ENCODE data around the gene PTPRN2.

DNA sequence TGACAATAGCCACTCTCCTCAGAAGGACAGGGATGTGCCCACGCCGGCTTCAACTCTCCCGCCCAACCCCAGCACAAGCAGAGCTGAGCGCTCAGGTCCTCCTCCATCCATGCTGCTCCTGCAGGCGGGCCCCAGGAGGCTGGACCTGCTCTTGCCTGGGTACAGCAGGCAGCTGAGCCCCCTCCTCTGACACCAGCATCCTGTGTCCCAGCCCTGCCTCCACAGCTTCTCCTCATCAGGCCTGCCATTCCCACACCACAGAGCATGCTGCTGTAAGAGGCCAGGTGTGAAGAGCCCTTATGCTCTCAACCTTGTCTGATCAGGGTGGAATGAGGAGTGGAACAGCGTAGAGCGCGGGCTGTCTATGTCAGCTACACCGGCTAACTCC is 302.2 kb downstream of the PTPRN2 start:
- TF ChIP-seq, protein P1, sequence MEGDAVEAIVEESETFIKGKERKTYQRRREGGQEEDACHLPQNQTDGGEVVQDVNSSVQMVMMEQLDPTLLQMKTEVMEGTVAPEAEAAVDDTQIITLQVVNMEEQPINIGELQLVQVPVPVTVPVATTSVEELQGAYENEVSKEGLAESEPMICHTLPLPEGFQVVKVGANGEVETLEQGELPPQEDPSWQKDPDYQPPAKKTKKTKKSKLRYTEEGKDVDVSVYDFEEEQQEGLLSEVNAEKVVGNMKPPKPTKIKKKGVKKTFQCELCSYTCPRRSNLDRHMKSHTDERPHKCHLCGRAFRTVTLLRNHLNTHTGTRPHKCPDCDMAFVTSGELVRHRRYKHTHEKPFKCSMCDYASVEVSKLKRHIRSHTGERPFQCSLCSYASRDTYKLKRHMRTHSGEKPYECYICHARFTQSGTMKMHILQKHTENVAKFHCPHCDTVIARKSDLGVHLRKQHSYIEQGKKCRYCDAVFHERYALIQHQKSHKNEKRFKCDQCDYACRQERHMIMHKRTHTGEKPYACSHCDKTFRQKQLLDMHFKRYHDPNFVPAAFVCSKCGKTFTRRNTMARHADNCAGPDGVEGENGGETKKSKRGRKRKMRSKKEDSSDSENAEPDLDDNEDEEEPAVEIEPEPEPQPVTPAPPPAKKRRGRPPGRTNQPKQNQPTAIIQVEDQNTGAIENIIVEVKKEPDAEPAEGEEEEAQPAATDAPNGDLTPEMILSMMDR (IDR thresholded peaks at IDR 0.05) = no peak
- no peak for TF ChIP-seq ZFX (IDR thresholded peaks at IDR 0.05; ENCODE audit: borderline replicate concordance)
